H1 (cell line): ENCODE data around the gene RIPOR1. TPM values are rescaled to one million over a fixed set of nuclear protein-coding genes. Genes with fewer than 3 reads are reported as not detected.

Experiments used
- CTCF ChIA-PET: fragments of 300-600 bp; sonication (Branson Sonifier 250); formaldehyde crosslinking; loops from one replicate; lab custom pipeline; 2021; ENCODE audit not compliant: partially characterized antibody; lab: Charles Lee
- POLR2A ChIA-PET: fragments of 300-600 bp; sonication (Branson Sonifier 250); formaldehyde crosslinking; loops from one replicate; lab custom pipeline; 2021; ENCODE audit warnings: inconsistent platforms; ENCODE audit not compliant: partially characterized antibody; lab: Charles Lee
- DNase-seq, 2 experiments: peaks; one replicate each; pipeline versions ENCODE4 v3.0.0 to v3.0.0-alpha.2; 2010 to 2022; ENCODE audit warnings: low spot score in 2 of 2, low read depth in 1 of 2, mixed read lengths in 1 of 2
- FAIRE-seq: peaks from 2 replicates; lab custom pipeline; 2011; peaks lifted over from hg19 to GRCh38; lab: Jason Lieb, UNC
- H2AFZ ChIP-seq: 2 replicates; pipeline ENCODE4 v1.8.1; 2012; ENCODE audit warnings: low read length, inconsistent platforms
- H2AK5ac ChIP-seq: 2 replicates; pipeline ENCODE4 v1.6.1; 2013; ENCODE audit warnings: low read depth, low read length
- H2BK120ac ChIP-seq: replicated peaks from 2 replicates; pipeline ENCODE3; 2013; ENCODE audit warnings: low read depth, low read length, inconsistent platforms
- H2BK12ac ChIP-seq: 2 replicates; pipeline ENCODE4 v1.6.1; 2013; ENCODE audit warnings: low read depth, low read length
- H2BK15ac ChIP-seq: 2 replicates; pipeline ENCODE4 v1.6.1; 2013; ENCODE audit warnings: low read length
- H2BK20ac ChIP-seq: 2 replicates; pipeline ENCODE4 v1.6.1; 2013; ENCODE audit warnings: low read length
- H2BK5ac ChIP-seq: 2 replicates; pipeline ENCODE4 v1.6.1; 2013; ENCODE audit warnings: low read depth, low read length
- H3K14ac ChIP-seq: 2 replicates; pipeline ENCODE4 v1.6.1; 2013; ENCODE audit warnings: inconsistent platforms; ENCODE audit not compliant: insufficient read length
- H3K18ac ChIP-seq: 2 replicates; pipeline ENCODE4 v1.6.1; 2013; ENCODE audit warnings: low read length; ENCODE audit errors: extremely low read depth
- H3K23ac ChIP-seq: 2 replicates; pipeline ENCODE4 v1.6.1; 2013; ENCODE audit warnings: inconsistent platforms; ENCODE audit not compliant: insufficient read length
- H3K23me2 ChIP-seq: 2 replicates; pipeline ENCODE4 v1.6.1; 2013; ENCODE audit warnings: low read depth, low read length
- H3K27ac ChIP-seq: 2 replicates; pipeline ENCODE4 v1.6.1; 2011; ENCODE audit warnings: low read depth, low read length, inconsistent platforms
- H3K27me3 ChIP-seq, 4 experiments: replicated peaks in 1 of 4; 1 replicate in 1 of 4; 2 replicates in 3 of 4; pipeline versions ENCODE4 v1.6.1 to v1.8.1; 2011 to 2013; ENCODE audit warnings: low read length in 3 of 4, mild to moderate bottlenecking in 3 of 4, inconsistent platforms in 2 of 4, mixed read lengths in 2 of 4, moderate library complexity in 1 of 4; ENCODE audit not compliant: control insufficient read depth in 3 of 4, insufficient read depth in 3 of 4; ENCODE audit errors: extremely low read depth in 1 of 4
- H3K36me3 ChIP-seq, 4 experiments: 2 replicates each; pipeline versions ENCODE4 v1.6.1 to v1.8.1; 2011 to 2013; ENCODE audit warnings: mild to moderate bottlenecking in 4 of 4, low read length in 3 of 4, moderate library complexity in 2 of 4, control low read depth in 1 of 4, inconsistent platforms in 1 of 4; ENCODE audit not compliant: insufficient read depth in 4 of 4, control insufficient read depth in 2 of 4
- H3K4ac ChIP-seq: replicated peaks from 2 replicates; pipeline ENCODE3; 2013; ENCODE audit warnings: low read length, low read depth, mixed read lengths, inconsistent platforms; ENCODE audit not compliant: insufficient read length
- H3K4me1 ChIP-seq, 4 experiments: replicated peaks in 1 of 4; 1 replicate in 1 of 4; 2 replicates in 3 of 4; pipeline versions ENCODE4 v1.6.1 to v1.8.1; 2011 to 2013; ENCODE audit warnings: low read length in 3 of 4, inconsistent platforms in 2 of 4, mixed read lengths in 1 of 4; ENCODE audit not compliant: insufficient read depth in 4 of 4, control insufficient read depth in 3 of 4
- H3K4me2 ChIP-seq, 2 experiments: 2 replicates each; pipeline versions ENCODE4 v1.6.1 to v1.8.1; 2011 to 2013; ENCODE audit warnings: low read depth in 2 of 2, low read length in 2 of 2, control low read depth in 1 of 2, inconsistent platforms in 1 of 2, mild to moderate bottlenecking in 1 of 2; ENCODE audit not compliant: insufficient read depth in 1 of 2
- H3K4me3 ChIP-seq, 4 experiments: fragments of 200-600, 300-600 bp in 1 of 4; sonication (generic), shearing (Covaris generic), sonication (Bioruptor Twin) in 1 of 4; 2 replicates each; pipeline versions ENCODE4 v1.5.1 to v1.8.1; 2011 to 2016; ENCODE audit warnings: low read length in 4 of 4, low read depth in 3 of 4, control low read depth in 2 of 4, inconsistent platforms in 2 of 4, mild to moderate bottlenecking in 2 of 4, mixed read lengths in 1 of 4, moderate library complexity in 1 of 4; ENCODE audit not compliant: insufficient read depth in 2 of 4; ENCODE audit errors: extremely low read depth in 1 of 4
- H3K56ac ChIP-seq: replicated peaks from 2 replicates; pipeline ENCODE3; 2013; ENCODE audit warnings: low read depth, mild to moderate bottlenecking, mixed read lengths, low read length, inconsistent platforms; ENCODE audit not compliant: insufficient read length
- H3K79me1 ChIP-seq: 2 replicates; pipeline ENCODE4 v1.6.1; 2013; ENCODE audit warnings: low read depth, low read length, control low read depth
- H3K79me2 ChIP-seq, 2 experiments: 2 replicates each; pipeline versions ENCODE4 v1.6.1 to v1.8.1; 2012 to 2013; ENCODE audit warnings: low read length in 2 of 2, mild to moderate bottlenecking in 2 of 2, inconsistent platforms in 1 of 2; ENCODE audit not compliant: insufficient read depth in 2 of 2, control insufficient read depth in 1 of 2
- H3K9ac ChIP-seq, 4 experiments: replicated peaks in 1 of 4; 1 replicate in 1 of 4; 2 replicates in 3 of 4; pipeline versions ENCODE4 v1.6.1 to v1.8.1; 2011 to 2013; ENCODE audit warnings: low read depth in 3 of 4, low read length in 3 of 4, control low read depth in 2 of 4, mild to moderate bottlenecking in 2 of 4, moderate library complexity in 2 of 4, inconsistent platforms in 1 of 4; ENCODE audit errors: extremely low read depth in 1 of 4
- H3K9me3 ChIP-seq, 2 experiments: 2 replicates each; pipeline versions ENCODE4 v1.6.1 to v1.8.1; 2012 to 2013; ENCODE audit warnings: mild to moderate bottlenecking in 2 of 2, moderate library complexity in 2 of 2, control low read depth in 1 of 2, inconsistent platforms in 1 of 2, low read depth in 1 of 2, low read length in 1 of 2, mixed read lengths in 1 of 2; ENCODE audit not compliant: insufficient read depth in 2 of 2
- H4K20me1 ChIP-seq, 2 experiments: replicated peaks in 1 of 2; 2 replicates each; pipeline versions ENCODE3 to v1.8.1; 2011 to 2013; ENCODE audit warnings: inconsistent platforms in 2 of 2, low read length in 2 of 2, mild to moderate bottlenecking in 1 of 2; ENCODE audit not compliant: insufficient read depth in 2 of 2, control insufficient read depth in 1 of 2
- H4K5ac ChIP-seq: 2 replicates; pipeline ENCODE4 v1.6.1; 2013; ENCODE audit warnings: low read length, low read depth, mixed read lengths, inconsistent platforms; ENCODE audit not compliant: insufficient read length
- H4K8ac ChIP-seq: 2 replicates; pipeline ENCODE4 v1.8.0; 2013; ENCODE audit warnings: mild to moderate bottlenecking, moderate library complexity, low read length, inconsistent platforms; ENCODE audit not compliant: insufficient read depth; ENCODE audit errors: extremely low read depth
- H4K91ac ChIP-seq: replicated peaks from 2 replicates; pipeline ENCODE3; 2013; ENCODE audit warnings: low read length, mixed read lengths, inconsistent platforms; ENCODE audit not compliant: insufficient read length
- BRCA1 ChIP-seq: IDR thresholded peaks from 2 replicates; pipeline ENCODE4 v1.6.1; 2012; ENCODE audit warnings: low read depth, low read length, improper control_type of control experiment
- CHD1 ChIP-seq: IDR thresholded peaks from 2 replicates; pipeline ENCODE4 v1.6.1; 2012; ENCODE audit warnings: low read depth, low read length, improper control_type of control experiment
- EP300 ChIP-seq, 2 experiments: IDR thresholded peaks; 1 replicate in 1 of 2; 2 replicates in 1 of 2; pipeline ENCODE4 v1.6.1; 2011 to 2012; ENCODE audit warnings: low read depth in 2 of 2, low read length in 2 of 2, mild to moderate bottlenecking in 2 of 2, borderline replicate concordance in 1 of 2, inconsistent platforms in 1 of 2, moderate library complexity in 1 of 2
- JUN ChIP-seq: IDR thresholded peaks from 2 replicates; pipeline ENCODE4 v1.6.1; 2011; ENCODE audit warnings: low read depth, mild to moderate bottlenecking, improper control_type of control experiment, low read length
- KDM5A ChIP-seq: fragments of 200-600 bp; IDR thresholded peaks from 2 replicates; pipeline ENCODE4 v1.7.1; 2012; ENCODE audit warnings: mild to moderate bottlenecking, low read length, inconsistent platforms, mixed read lengths
- RFX5 ChIP-seq: IDR thresholded peaks from 2 replicates; pipeline ENCODE4 v1.6.1; 2011; ENCODE audit warnings: low read depth, low read length, improper control_type of control experiment, borderline replicate concordance
- SIRT6 ChIP-seq: IDR thresholded peaks from one replicate; pipeline ENCODE4 v1.7.1; 2012; ENCODE audit warnings: low read length, inconsistent platforms
- SP1 ChIP-seq: IDR thresholded peaks from 2 replicates; pipeline ENCODE4 v1.6.1; 2011; ENCODE audit warnings: low read depth, low read length
- TEAD4 ChIP-seq: IDR thresholded peaks from 2 replicates; pipeline ENCODE4 v1.6.1; 2012; ENCODE audit warnings: low read depth, low read length, inconsistent platforms, mixed read lengths
- WGBS, 2 experiments: shearing (Covaris generic) in 1 of 2; methylation state at CpG; one replicate each; pipeline versions ENCODE4 v1.1.6 to v1.1.7; 2013 to 2015; ENCODE audit warnings: low lambda C conversion rate in 2 of 2, mixed read lengths in 2 of 2, inconsistent platforms in 1 of 2, low coverage in 1 of 2, missing lambda C conversion rate in 1 of 2; ENCODE audit not compliant: insufficient replicate concordance in 2 of 2, insufficient coverage in 1 of 2, insufficient read length in 1 of 2; ENCODE audit errors: extremely low coverage in 1 of 2, missing lambda C conversion rate in 1 of 2; 5-methylcytosine and 5-hydroxymethylcytosine counted together
- polyA plus RNA-seq, 7 experiments: library from polyadenylated mRNA; depleted of rRNA in 3 of 7; stranded (reverse) in 5 of 7; unstranded in 2 of 7; fragments of >200 nt in 5 of 7; fragments of 200-250 nt in 2 of 7; gene quantifications; 1 replicate in 5 of 7; 2 replicates in 1 of 7; 4 replicates in 1 of 7; pipeline versions ENCODE4 v1.2.1 to v1.2.3, GENCODE V29; 2011 to 2013; ENCODE audit warnings: missing spikeins in 2 of 7, mixed read lengths in 2 of 7
- total RNA-seq: library from RNA; stranded (reverse); fragmentation: NEBNext Ultra II Directional; extraction: Animal tissue kit (Norgen Biotek cat#: 25700); gene quantifications from 2 replicates; pipeline ENCODE4 v1.2.1, GENCODE V29; 2021
- TF ChIP-seq, protein P1 (sequence below), 3 experiments: IDR thresholded peaks; 1 replicate in 2 of 3; 2 replicates in 1 of 3; pipeline versions ENCODE4 v1.5.1 to v1.6.1; 2011; ENCODE audit warnings: low read length in 3 of 3, mild to moderate bottlenecking in 3 of 3, inconsistent platforms in 2 of 3, low read depth in 1 of 3, moderate library complexity in 1 of 3; ENCODE audit not compliant: insufficient read depth in 1 of 3; ENCODE audit errors: control extremely low read depth in 1 of 3

The RIPOR1 gene
- total and polyA plus RNA-seq, 2 of the 8 experiments (the other 6 are each of a cell fraction or from before 2014, with no cell fraction given) = 2.7 to 10.1 TPM

DNA sequence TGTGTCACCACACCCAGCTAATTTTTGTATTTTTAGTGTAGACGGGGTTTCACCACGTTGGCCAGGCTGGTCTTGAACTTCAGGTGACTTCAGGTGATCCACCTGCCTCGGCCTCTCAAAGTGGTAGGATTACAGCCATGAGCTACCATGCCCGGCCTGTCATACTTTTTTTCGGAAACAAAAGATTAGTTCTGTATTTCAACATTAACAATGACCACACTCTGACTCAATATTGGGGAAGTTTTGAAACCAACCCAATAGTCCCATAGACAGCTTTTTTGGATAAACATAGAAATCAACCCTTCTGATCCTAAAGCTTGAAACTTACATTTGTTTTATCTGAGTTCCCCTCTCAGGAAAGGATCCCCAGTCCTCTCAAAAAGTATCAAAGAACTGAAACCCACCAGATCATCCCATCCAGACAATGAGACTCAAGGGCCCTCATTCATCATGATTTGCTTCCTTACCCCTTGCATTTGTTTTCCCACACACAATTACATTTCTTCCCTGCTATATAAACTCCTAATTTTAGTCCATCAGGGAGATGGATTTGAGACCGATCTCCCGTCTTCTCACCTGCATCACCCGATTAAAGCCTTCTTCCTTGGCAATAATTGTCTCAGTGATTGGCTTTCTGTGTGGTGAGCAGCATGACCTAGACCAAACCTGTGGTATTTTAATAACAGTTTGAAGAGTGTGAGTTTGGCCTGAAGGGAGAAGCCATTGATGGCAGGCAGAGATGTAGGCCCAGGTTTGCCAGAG, 38.1 kb upstream of the RIPOR1 start:
- Histone ChIP-seq H3K4ac (no peak overlapping the region), H3K56ac (no peak overlapping the region), H3K4me2 (no peak overlapping the region), H2AK5ac (no peak overlapping the region), H2BK12ac (no peak overlapping the region), H3K4me1 (peaks cover 0 to 7% (median 4%) of the 10 kb centered on the region in 4 experiments; a peak in 5 of 7 replicates), H2BK5ac (no peak overlapping the region), H3K14ac (no peak overlapping the region), H3K9me3 (peaks cover 5 to 7% of the 10 kb centered on the region in 2 experiments; a peak in 1 of 4 replicates), H2BK120ac (no peak overlapping the region), H3K23ac (no peak overlapping the region), H3K79me2 (no peaks in the 10 kb centered on the region), H4K20me1 (peaks cover 8 to 10% of the 10 kb centered on the region in 2 experiments), H4K91ac (no peak overlapping the region), H3K79me1 (no peaks in the 10 kb centered on the region), H2BK15ac (no peak overlapping the region), H4K8ac (no peak overlapping the region), H4K5ac (no peak overlapping the region), H3K27me3 (peaks cover 48 to 68% (median 64%) of the 10 kb centered on the region in 4 experiments), H2BK20ac (no peak overlapping the region), H3K9ac (no peak overlapping the region), H2AFZ (no peak overlapping the region), H3K27ac (no peak overlapping the region), H3K36me3 (no peaks in the 10 kb centered on the region; a peak in 1 of 8 replicates), H3K4me3 (no peak overlapping the region), H3K18ac (no peak overlapping the region), H3K23me2 (no peaks in the 10 kb centered on the region)
- DNase-seq = no peak
- ChIA-PET POLR2A (interaction anchor here (0.6 to 1.9 kb wide), 4 partner anchors 9 to 1049 kb away, joined by 3 to 5 read pairs (median 4); partner anchors contain the start of gene ATP6V0D1), CTCF (interaction anchor here (0.6 to 21.5 kb wide), 6 partner anchors 8 to 145 kb away, joined by 3 to 335 read pairs (median 39); partner anchors contain the start of genes AGRP and ATP6V0D1)
- WGBS, 2 experiments = 87% methylated on average over 8 of the region's 8 CpGs; no CpG with 5 or more reads in 1 of the 2 experiments
- no peak for FAIRE-seq
- TF ChIP-seq, protein P1, sequence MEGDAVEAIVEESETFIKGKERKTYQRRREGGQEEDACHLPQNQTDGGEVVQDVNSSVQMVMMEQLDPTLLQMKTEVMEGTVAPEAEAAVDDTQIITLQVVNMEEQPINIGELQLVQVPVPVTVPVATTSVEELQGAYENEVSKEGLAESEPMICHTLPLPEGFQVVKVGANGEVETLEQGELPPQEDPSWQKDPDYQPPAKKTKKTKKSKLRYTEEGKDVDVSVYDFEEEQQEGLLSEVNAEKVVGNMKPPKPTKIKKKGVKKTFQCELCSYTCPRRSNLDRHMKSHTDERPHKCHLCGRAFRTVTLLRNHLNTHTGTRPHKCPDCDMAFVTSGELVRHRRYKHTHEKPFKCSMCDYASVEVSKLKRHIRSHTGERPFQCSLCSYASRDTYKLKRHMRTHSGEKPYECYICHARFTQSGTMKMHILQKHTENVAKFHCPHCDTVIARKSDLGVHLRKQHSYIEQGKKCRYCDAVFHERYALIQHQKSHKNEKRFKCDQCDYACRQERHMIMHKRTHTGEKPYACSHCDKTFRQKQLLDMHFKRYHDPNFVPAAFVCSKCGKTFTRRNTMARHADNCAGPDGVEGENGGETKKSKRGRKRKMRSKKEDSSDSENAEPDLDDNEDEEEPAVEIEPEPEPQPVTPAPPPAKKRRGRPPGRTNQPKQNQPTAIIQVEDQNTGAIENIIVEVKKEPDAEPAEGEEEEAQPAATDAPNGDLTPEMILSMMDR (IDR thresholded peaks at IDR 0.05; ENCODE audit: control extremely low read depth in 1 of 3, insufficient read depth in 1 of 3, low read depth in 1 of 3, low read length in 3 of 3) = no peak
- no peak for TF ChIP-seq RFX5
- TF ChIP-seq SIRT6 = no peak
- no peak for TF ChIP-seq KDM5A
- no peak for TF ChIP-seq BRCA1
- no peak for TF ChIP-seq EP300 (IDR thresholded peaks at IDR 0.05; ENCODE audit: borderline replicate concordance in 1 of 2, low read depth in 2 of 2, low read length in 2 of 2)
- TF ChIP-seq JUN = no peak
- no peak for TF ChIP-seq SP1
- no peak for TF ChIP-seq TEAD4
- TF ChIP-seq CHD1 = no peak
